HG03060 (cell line): ENCODE measurements around the gene PPP2R2B.
"Not testable (repeated sequence)": the region's sequence is repeated elsewhere in the genome, so short reads cannot be mapped to it uniquely, and the experiment has no call there.

Experiments used
- ATAC-seq: cut with Tn5 transposase; IDR thresholded peaks from one replicate; pipeline ENCODE4 v1.9.1; 2021; ENCODE audit warnings: low read depth, moderate number of reproducible peaks; ENCODE audit not compliant: unreplicated experiment

Gene PPP2R2B

GRCh38 chr5:146751781-146752401, 126.7 kb downstream of the PPP2R2B start:
- ATAC-seq = peak; percentile 98

- no peak for ATAC-seq
Measured at GRCh38 chr5:146751054-146751453, 127.5 kb downstream of the PPP2R2B start.

- ATAC-seq = no peak
Measured at GRCh38 chr5:146748533-146748932, 130.0 kb downstream of the PPP2R2B start.

- no peak for ATAC-seq
Measured at GRCh38 chr5:146745931-146746577, 132.5 kb downstream of the PPP2R2B start.

- no peak for ATAC-seq
Measured at GRCh38 chr5:146744068-146744745, 134.3 kb downstream of the PPP2R2B start.

- ATAC-seq = no peak
Measured at GRCh38 chr5:146734936-146735577, 143.5 kb downstream of the PPP2R2B start.

- no peak for ATAC-seq
Measured at GRCh38 chr5:146732962-146733361, 145.6 kb downstream of the PPP2R2B start.

GRCh38 chr5:146731909-146732659, 146.5 kb downstream of the PPP2R2B start:
- no peak for ATAC-seq

- ATAC-seq = not testable (repeated sequence)
Measured at GRCh38 chr5:146728746-146729145, 149.8 kb downstream of the PPP2R2B start.

- no peak for ATAC-seq
Measured at GRCh38 chr5:146726891-146727290, 151.7 kb downstream of the PPP2R2B start.

GRCh38 chr5:146726020-146726419, 152.5 kb downstream of the PPP2R2B start:
- ATAC-seq = no peak

- no peak for ATAC-seq
Measured at GRCh38 chr5:146725025-146725424, 153.5 kb downstream of the PPP2R2B start.

- ATAC-seq = no peak
Measured at GRCh38 chr5:146722361-146722779, 156.2 kb downstream of the PPP2R2B start.

GRCh38 chr5:146721073-146721815, 157.3 kb downstream of the PPP2R2B start:
- ATAC-seq = no peak

- no peak for ATAC-seq
Measured at GRCh38 chr5:146720107-146720506, 158.4 kb downstream of the PPP2R2B start.

- ATAC-seq = no peak
Measured at GRCh38 chr5:146719179-146719578, 159.4 kb downstream of the PPP2R2B start.

GRCh38 chr5:146718609-146719008, 159.9 kb downstream of the PPP2R2B start:
- ATAC-seq = no peak

GRCh38 chr5:146717951-146718350, 160.6 kb downstream of the PPP2R2B start:
- ATAC-seq = no peak

GRCh38 chr5:146716636-146717035, 161.9 kb downstream of the PPP2R2B start:
- ATAC-seq = no peak

GRCh38 chr5:146710348-146710747, 168.2 kb downstream of the PPP2R2B start:
- ATAC-seq = no peak
